ENCODE results near the gene DICER1. TPM values are rescaled to one million over a fixed set of nuclear protein-coding genes. Genes with fewer than 3 reads are reported as not detected.

The DICER1 gene
- total and polyA plus RNA-seq, 8 donors, result 47.9 to 76.9 (median 50.9) TPM

GRCh38 chr14:95054346-95055280, 102.7 kb downstream of the DICER1 start:
- intact Hi-C loops (cut with DNase I), result no loop called here
- no peak for TF ChIP-seq CTCF (IDR thresholded peaks at IDR 0.05)
- no peak for ATAC-seq
- H3K27ac ChIP-seq, result no peak overlapping the region
- H3K4me3 ChIP-seq, result no peak overlapping the region
- no peaks in the 10 kb centered on the region for H3K9me3 ChIP-seq
- H3K27me3 ChIP-seq, result no peaks in the 10 kb centered on the region
- no peaks in the 10 kb centered on the region for H3K36me3 ChIP-seq
- no peak for DNase-seq
- H3K4me1 ChIP-seq, result no peaks in the 10 kb centered on the region

DNA sequence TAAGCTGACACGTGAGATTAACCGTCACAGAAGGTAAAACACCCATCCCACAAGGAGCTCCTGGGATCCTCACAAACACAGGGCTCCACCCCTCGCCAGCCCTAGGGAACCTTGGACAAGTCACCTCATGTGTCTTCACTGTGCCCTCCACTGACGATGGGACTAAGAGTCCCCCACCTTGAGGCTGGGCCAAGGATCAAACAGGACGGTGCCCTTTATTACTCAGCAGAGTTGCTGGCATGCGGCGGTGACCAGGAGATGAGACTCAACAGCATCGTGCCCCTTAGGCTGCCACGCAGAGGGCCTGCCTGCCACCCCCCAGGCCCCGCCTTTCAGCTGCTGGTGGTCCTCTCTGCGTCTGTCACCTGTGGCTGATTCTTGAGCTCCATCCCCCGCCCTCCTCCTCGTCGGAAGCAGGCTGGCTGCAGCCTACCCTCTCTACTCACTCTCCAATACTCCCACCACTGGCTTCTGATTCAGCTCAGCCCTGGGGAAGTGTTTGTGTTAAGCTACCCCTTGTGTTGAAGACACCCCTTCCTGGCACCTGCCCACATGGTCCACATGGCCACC, 105.2 kb downstream of the DICER1 start:
- H3K9me3 ChIP-seq, result no peaks in the 10 kb centered on the region
- H3K4me3 ChIP-seq, result no peak overlapping the region
- TF ChIP-seq CTCF (IDR thresholded peaks at IDR 0.05), result no peak
- intact Hi-C loops (cut with DNase I), result no loop called here
- H3K36me3 ChIP-seq, result no peaks in the 10 kb centered on the region
- H3K27me3 ChIP-seq, result no peaks in the 10 kb centered on the region
- H3K4me1 ChIP-seq, result no peaks in the 10 kb centered on the region
- ATAC-seq (no peak), DNase-seq (no peak)
- no peak overlapping the region for H3K27ac ChIP-seq

DNA sequence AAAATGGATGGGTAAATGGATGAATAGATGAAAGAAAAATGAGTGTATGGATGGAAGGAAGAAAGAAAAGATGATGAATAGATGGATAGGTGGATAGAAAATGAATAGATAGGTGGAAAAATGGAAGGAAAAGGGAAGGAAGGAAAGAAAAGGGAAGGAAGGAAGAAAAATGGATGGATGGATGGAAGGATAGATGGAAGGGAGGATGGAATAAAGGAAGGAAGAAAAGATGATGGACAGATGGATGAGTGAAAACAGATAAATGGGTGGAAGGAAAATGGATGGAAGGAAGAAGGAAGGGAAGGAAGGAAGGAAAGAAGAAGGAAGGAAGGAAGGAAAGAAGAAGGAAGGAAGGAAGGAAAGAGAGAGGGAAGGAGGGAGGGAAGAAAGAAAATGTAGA, 107.4 kb downstream of the DICER1 start:
- no peak overlapping the region for H3K27ac ChIP-seq

GRCh38 chr14:95048771-95049312, 108.5 kb downstream of the DICER1 start:
- no peak for TF ChIP-seq CTCF (IDR thresholded peaks at IDR 0.05)
- H3K9me3 ChIP-seq, result no peaks in the 10 kb centered on the region
- H3K4me1 ChIP-seq, result no peaks in the 10 kb centered on the region
- no peak overlapping the region for H3K27ac ChIP-seq
- peaks cover 0 to 18% of the 10 kb centered on the region in 2 donors for H3K27me3 ChIP-seq
- H3K4me3 ChIP-seq, result no peak overlapping the region
- H3K36me3 ChIP-seq, result no peaks in the 10 kb centered on the region
- ATAC-seq, result no peak
- intact Hi-C loops (cut with DNase I), result no loop called here
- DNase-seq, result no peak

More for the DNA sequence above, 107.4 kb downstream of the DICER1 start:
- Histone ChIP-seq H3K27me3 (peaks cover 0 to 9% of the 10 kb centered on the region in 2 donors), H3K9me3 (no peaks in the 10 kb centered on the region), H3K4me1 (no peaks in the 10 kb centered on the region), H3K36me3 (no peaks in the 10 kb centered on the region), H3K4me3 (no peak overlapping the region)
- no peak for TF ChIP-seq CTCF (IDR thresholded peaks at IDR 0.05)
- ATAC-seq, result no peak
- no peak for DNase-seq
- intact Hi-C loops (cut with DNase I), result no loop called here

GRCh38 chr14:95047754-95048153, 109.6 kb downstream of the DICER1 start:
- Histone ChIP-seq H3K36me3 (no peaks in the 10 kb centered on the region), H3K27ac (no peak overlapping the region), H3K4me3 (no peak overlapping the region), H3K27me3 (peaks cover 0 to 24% of the 10 kb centered on the region in 2 donors), H3K9me3 (no peaks in the 10 kb centered on the region), H3K4me1 (no peaks in the 10 kb centered on the region)
- ATAC-seq, result no peak
- DNase-seq, result peak in 1 of 4 donors; percentile 10
- TF ChIP-seq CTCF (IDR thresholded peaks at IDR 0.05), result no peak
- intact Hi-C loops (cut with DNase I), result no loop called here

Data from left lung (tissue), 10 donors.